Natural killer cell (primary cell): Measurements from ENCODE around the gene ANTXR2. TPM values are rescaled to one million over a fixed set of nuclear protein-coding genes. Genes with fewer than 3 reads are reported as not detected.

Experiments used
- ATAC-seq, 3 donors: fragments of 150-1000 bp in 2 of 3; fragments of 200-7000 bp in 1 of 3; cut with Tn5 transposase; 1 replicate in 1 of 3; 2 replicates in 2 of 3; pipeline ENCODE4 v1.10.0; 2021; ENCODE audit warnings: mild to moderate bottlenecking in 2 of 3, moderate library complexity in 2 of 3
- DNase-seq, 2 donors: peaks; one replicate each; pipeline versions ENCODE4 v3.0.0 to v3.0.0-alpha.2; 2013 to 2021; ENCODE audit warnings: mixed read lengths in 1 of 2
- H3K27ac ChIP-seq: one replicate; pipeline ENCODE4 v1.5.1; 2013; ENCODE audit warnings: mild to moderate bottlenecking, low read length
- H3K27me3 ChIP-seq: one replicate; pipeline ENCODE4 v1.6.1; 2013; ENCODE audit warnings: low read length; ENCODE audit not compliant: control insufficient read depth, insufficient read depth
- H3K36me3 ChIP-seq: one replicate; pipeline ENCODE4 v1.6.1; 2013; ENCODE audit warnings: low read length; ENCODE audit not compliant: control insufficient read depth, insufficient read depth
- H3K4me1 ChIP-seq: one replicate; pipeline ENCODE4 v1.6.1; 2013; ENCODE audit warnings: low read length; ENCODE audit not compliant: control insufficient read depth, insufficient read depth
- H3K4me3 ChIP-seq: one replicate; pipeline ENCODE4 v1.5.1; 2013; ENCODE audit warnings: low read length
- H3K9me3 ChIP-seq: one replicate; pipeline ENCODE4 v1.6.1; 2013; ENCODE audit warnings: low read length; ENCODE audit not compliant: control insufficient read depth, insufficient read depth
- H3K27ac Mint-ChIP-seq, 2 donors: one replicate each; pipeline ENCODE4 v1.8.0; 2022; ENCODE audit warnings: mild to moderate bottlenecking in 2 of 2, mixed read lengths in 2 of 2, moderate library complexity in 1 of 2
- H3K27me3 Mint-ChIP-seq, 2 donors: one replicate each; pipeline ENCODE4 v1.8.0; 2022; ENCODE audit warnings: low read depth in 2 of 2, mixed read lengths in 2 of 2
- H3K36me3 Mint-ChIP-seq: one replicate; pipeline ENCODE4 v1.8.0; 2022; ENCODE audit warnings: mixed read lengths
- H3K4me1 Mint-ChIP-seq, 2 donors: one replicate each; pipeline ENCODE4 v1.8.0; 2022; ENCODE audit warnings: mixed read lengths in 2 of 2
- H3K4me3 Mint-ChIP-seq: one replicate; pipeline ENCODE4 v1.8.0; 2022; ENCODE audit warnings: mild to moderate bottlenecking, moderate library complexity, mixed read lengths
- H3K9me3 Mint-ChIP-seq, 2 donors: one replicate each; pipeline ENCODE4 v1.8.0; 2022; ENCODE audit warnings: mixed read lengths in 2 of 2
- WGBS: methylation state at CpG from one replicate; pipeline ENCODE4 v1.1.7; 2013; ENCODE audit warnings: missing lambda C conversion rate; ENCODE audit not compliant: insufficient coverage; 5-methylcytosine and 5-hydroxymethylcytosine counted together
- intact Hi-C: fragments of 100-400 bp; cut with micrococcal nuclease; formaldehyde crosslinking; loops from one replicate; pipeline ENCODE4 v1.14.2; 2022
- total RNA-seq, 4 donors: library from RNA; stranded (reverse); fragments of 120-200 nt in 1 of 4; gene quantifications; one replicate each; pipeline versions ENCODE4 v1.2.3 to v1.2.4, GENCODE V29; 2013 to 2022
- TF ChIP-seq, protein P1 (sequence below): fragments of 200-600 bp; IDR thresholded peaks from one replicate; pipeline ENCODE4 v1.8.0; 2022; ENCODE audit warnings: antibody characterized with exemption

The ANTXR2 gene
- total RNA-seq, 3 donors from 2014 or later (not counting 1 experiment from before 2014, with no cell fraction given) = 7.8 to 28.3 (median 10.0) TPM

DNA sequence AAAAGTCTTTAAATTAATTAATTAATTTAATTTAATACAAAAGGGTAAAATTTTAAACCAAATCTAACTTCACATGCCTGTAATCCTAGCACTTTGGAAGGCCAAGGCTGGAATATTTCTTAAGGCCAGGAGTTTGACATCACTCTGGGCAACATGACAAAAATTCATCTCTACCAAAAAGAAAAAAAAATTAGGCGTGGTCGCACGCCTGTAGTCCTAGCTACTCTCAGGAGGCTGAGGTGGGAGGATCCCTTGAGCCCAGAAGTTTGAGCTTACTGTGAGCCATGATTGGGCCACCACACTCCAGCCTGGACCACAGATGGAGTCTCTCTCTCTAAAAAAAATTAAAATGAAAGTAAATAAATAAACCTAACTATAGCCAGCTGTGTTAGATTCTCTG is 39.2 kb upstream of the ANTXR2 start:
- Histone ChIP-seq H3K27ac (no peak overlapping the region), H3K27me3 (peaks cover 2% of the 10 kb centered on the region), H3K4me1 (no peaks in the 10 kb centered on the region), H3K9me3 (no peaks in the 10 kb centered on the region), H3K4me3 (no peak overlapping the region), H3K36me3 (no peaks in the 10 kb centered on the region)
- no CpG with 5 or more reads among the region's 3 CpGs for WGBS
- TF ChIP-seq, protein P1, sequence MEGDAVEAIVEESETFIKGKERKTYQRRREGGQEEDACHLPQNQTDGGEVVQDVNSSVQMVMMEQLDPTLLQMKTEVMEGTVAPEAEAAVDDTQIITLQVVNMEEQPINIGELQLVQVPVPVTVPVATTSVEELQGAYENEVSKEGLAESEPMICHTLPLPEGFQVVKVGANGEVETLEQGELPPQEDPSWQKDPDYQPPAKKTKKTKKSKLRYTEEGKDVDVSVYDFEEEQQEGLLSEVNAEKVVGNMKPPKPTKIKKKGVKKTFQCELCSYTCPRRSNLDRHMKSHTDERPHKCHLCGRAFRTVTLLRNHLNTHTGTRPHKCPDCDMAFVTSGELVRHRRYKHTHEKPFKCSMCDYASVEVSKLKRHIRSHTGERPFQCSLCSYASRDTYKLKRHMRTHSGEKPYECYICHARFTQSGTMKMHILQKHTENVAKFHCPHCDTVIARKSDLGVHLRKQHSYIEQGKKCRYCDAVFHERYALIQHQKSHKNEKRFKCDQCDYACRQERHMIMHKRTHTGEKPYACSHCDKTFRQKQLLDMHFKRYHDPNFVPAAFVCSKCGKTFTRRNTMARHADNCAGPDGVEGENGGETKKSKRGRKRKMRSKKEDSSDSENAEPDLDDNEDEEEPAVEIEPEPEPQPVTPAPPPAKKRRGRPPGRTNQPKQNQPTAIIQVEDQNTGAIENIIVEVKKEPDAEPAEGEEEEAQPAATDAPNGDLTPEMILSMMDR = no peak
- Mint-ChIP-seq H3K36me3 (peaks cover under 1% of the 10 kb centered on the region), H3K4me1 (no peaks in the 10 kb centered on the region), H3K27ac (no peak overlapping the region), H3K4me3 (no peak overlapping the region), H3K27me3 (peaks cover 0 to 8% of the 10 kb centered on the region in 2 donors), H3K9me3 (peaks cover 2 to 3% of the 10 kb centered on the region in 2 donors)
- DNase-seq (no peak), ATAC-seq (no peak)
- intact Hi-C loops = loop anchor here (2.0 kb wide), 1 partner anchor 35 kb away; no protein-coding TSS in a partner anchor

DNA sequence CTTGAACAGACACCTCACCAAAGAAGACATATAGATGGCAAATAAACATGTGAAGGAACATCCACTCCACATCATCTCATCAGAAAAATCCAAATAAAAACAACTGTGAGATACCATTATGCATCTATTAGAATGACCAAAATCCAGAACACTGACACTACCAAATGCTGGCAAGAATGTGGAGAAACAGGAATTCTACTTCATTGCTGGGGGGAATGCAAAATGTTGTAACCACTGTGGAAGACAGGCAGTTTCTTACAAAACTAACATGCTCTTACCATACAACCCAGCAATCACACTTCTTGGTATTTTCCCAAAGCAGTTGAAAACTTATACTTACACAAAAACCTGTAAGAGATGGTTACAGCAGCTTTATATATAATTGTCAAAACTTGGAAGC is 38.2 kb upstream of the ANTXR2 start:
- H3K4me1 ChIP-seq = no peaks in the 10 kb centered on the region
- no peak overlapping the region for H3K4me3 Mint-ChIP-seq
- no peak overlapping the region for H3K27ac Mint-ChIP-seq
- no peaks in the 10 kb centered on the region for H3K4me1 Mint-ChIP-seq
- peaks cover 4 to 10% of the 10 kb centered on the region in 2 donors for H3K9me3 Mint-ChIP-seq
- DNase-seq (no peak), ATAC-seq (no peak)
- no peak overlapping the region for H3K27ac ChIP-seq
- intact Hi-C loops = no loop called here
- peaks cover 11% of the 10 kb centered on the region for H3K36me3 Mint-ChIP-seq
- no peak overlapping the region for H3K4me3 ChIP-seq
- H3K27me3 Mint-ChIP-seq = peaks cover 0 to 12% of the 10 kb centered on the region in 2 donors
- no peaks in the 10 kb centered on the region for H3K9me3 ChIP-seq
- H3K36me3 ChIP-seq = no peaks in the 10 kb centered on the region
- TF ChIP-seq, protein P1 = no peak
- H3K27me3 ChIP-seq = peaks cover 2% of the 10 kb centered on the region

DNA sequence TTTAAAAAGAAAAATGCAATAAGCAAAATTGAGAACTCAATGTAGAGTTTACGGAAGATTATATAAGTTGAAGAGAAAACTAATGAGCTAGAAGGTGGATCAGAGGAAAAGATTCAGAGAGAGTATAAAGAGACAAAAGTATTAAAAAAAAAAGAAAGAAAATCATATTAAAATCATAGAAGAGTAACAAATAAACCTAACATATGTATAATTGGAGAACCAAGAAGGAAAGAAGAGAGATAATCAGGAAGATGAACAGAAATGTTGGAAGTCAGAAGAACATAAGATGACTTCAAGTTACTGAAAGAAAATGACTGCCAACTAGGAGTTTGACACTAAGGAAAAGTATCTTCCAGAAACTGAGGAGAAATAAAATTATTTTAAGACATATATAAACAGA is 34.3 kb upstream of the ANTXR2 start:
- 100% methylated on average over 1 of the region's 1 CpG for WGBS
- Histone ChIP-seq H3K9me3 (no peaks in the 10 kb centered on the region), H3K27me3 (peaks cover 2% of the 10 kb centered on the region), H3K36me3 (no peaks in the 10 kb centered on the region), H3K4me3 (no peak overlapping the region), H3K4me1 (no peaks in the 10 kb centered on the region), H3K27ac (no peak overlapping the region)
- ATAC-seq (no peak), DNase-seq (no peak)
- H3K27ac Mint-ChIP-seq = no peak overlapping the region
- H3K4me3 Mint-ChIP-seq = no peak overlapping the region
- H3K4me1 Mint-ChIP-seq = no peaks in the 10 kb centered on the region
- H3K36me3 Mint-ChIP-seq = peaks cover 13% of the 10 kb centered on the region
- TF ChIP-seq, protein P1 = no peak
- peaks cover 4 to 11% of the 10 kb centered on the region in 2 donors for H3K9me3 Mint-ChIP-seq
- peaks cover 0 to 9% of the 10 kb centered on the region in 2 donors for H3K27me3 Mint-ChIP-seq
- intact Hi-C loops = no loop called here

DNA sequence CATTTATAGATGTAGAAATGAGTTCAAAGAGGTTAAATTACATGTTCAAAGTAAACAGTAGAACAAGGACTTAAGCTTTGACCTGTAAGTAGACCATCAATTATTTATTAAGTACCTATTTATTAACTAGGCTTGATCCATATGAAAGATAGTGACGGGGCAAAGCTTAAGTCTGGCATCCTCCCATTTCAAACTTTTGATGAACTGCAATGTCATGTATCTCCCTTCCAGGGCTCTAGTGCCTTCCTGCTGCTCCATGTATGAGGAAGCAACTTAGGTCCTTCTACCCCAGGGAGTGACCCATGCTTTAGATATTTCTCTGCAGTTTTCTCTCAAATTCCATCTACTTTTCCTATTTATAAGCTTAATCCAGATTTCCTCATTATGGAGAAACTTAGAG is 31.9 kb upstream of the ANTXR2 start:
- H3K4me1 ChIP-seq = no peaks in the 10 kb centered on the region
- H3K27me3 ChIP-seq = peaks cover 2% of the 10 kb centered on the region
- H3K36me3 ChIP-seq = no peaks in the 10 kb centered on the region
- TF ChIP-seq, protein P1 = no peak
- no peak for DNase-seq
- no peak overlapping the region for H3K27ac Mint-ChIP-seq
- H3K4me1 Mint-ChIP-seq = no peaks in the 10 kb centered on the region
- peaks cover 13% of the 10 kb centered on the region for H3K36me3 Mint-ChIP-seq
- no peak overlapping the region for H3K4me3 ChIP-seq
- H3K4me3 Mint-ChIP-seq = no peak overlapping the region
- WGBS = 100% methylated on average over 1 of the region's 1 CpG
- intact Hi-C loops = no loop called here
- ATAC-seq = no peak
- no peak overlapping the region for H3K27ac ChIP-seq
- no peaks in the 10 kb centered on the region for H3K9me3 ChIP-seq
- H3K9me3 Mint-ChIP-seq = peaks cover 4 to 11% of the 10 kb centered on the region in 2 donors
- H3K27me3 Mint-ChIP-seq = peaks cover 0 to 9% of the 10 kb centered on the region in 2 donors
